ENCODE results near the gene GDF11. TPM values are rescaled to one million over a fixed set of nuclear protein-coding genes. Genes with fewer than 3 reads are reported as not detected.

Gene GDF11
- total RNA-seq, 1 experiment from 2014 or later = 31.8 TPM

GRCh38 chr12:55729819-55730818 lies 12.8 kb upstream of the GDF11 start:
- no peak overlapping the region for H2AFZ ChIP-seq (ENCODE audit: low read length)
- H3K9ac ChIP-seq (ENCODE audit: extremely low read depth, insufficient read length, low read length) = peak overlapping the region; percentile 11
- no peak overlapping the region for H3K4ac ChIP-seq (ENCODE audit: low read depth, low read length)
- H3K56ac ChIP-seq (ENCODE audit: insufficient read length, low read depth, low read length) = no peak overlapping the region
- no peak overlapping the region for H2BK12ac ChIP-seq (ENCODE audit: insufficient read length, low read depth, low read length)
- H3T11ph ChIP-seq (ENCODE audit: low read length) = no peak overlapping the region
- no peak overlapping the region for H4K91ac ChIP-seq (ENCODE audit: insufficient read length, low read depth, low read length)
- no peaks in the 10 kb centered on the region; the same call in 1 of the 2 replicates for H3K27me3 Mint-ChIP-seq (ENCODE audit: low read depth)
- H3K18ac ChIP-seq (ENCODE audit: insufficient read length, low read depth, low read length) = peak overlapping the region; percentile 4
- H3K9me3 Mint-ChIP-seq = no peaks in the 10 kb centered on the region; a peak in 1 of 5 replicates
- no peak overlapping the region for H2BK15ac ChIP-seq (ENCODE audit: low read depth, low read length)
- H3K79me2 ChIP-seq (ENCODE audit: insufficient read depth, low read length) = peaks cover 7% of the 10 kb centered on the region; the same call in 1 of the 2 replicates
- H3K23ac ChIP-seq (ENCODE audit: insufficient read length, low read depth, low read length) = no peak overlapping the region
- no peaks in the 10 kb centered on the region for H3K27me3 ChIP-seq (ENCODE audit: insufficient read depth, low read length)
- H3K14ac ChIP-seq (ENCODE audit: insufficient read depth, low read length) = no peak overlapping the region
- H3K4me3 Mint-ChIP-seq = peak overlapping the region; percentile 89 to 93
- H4K8ac ChIP-seq (replicated peaks; ENCODE audit: insufficient read length, low read depth, low read length) = no peak overlapping the region
- H4K20me1 ChIP-seq (ENCODE audit: control insufficient read depth, insufficient read depth, insufficient read length) = no peaks in the 10 kb centered on the region
- H3K27ac ChIP-seq (ENCODE audit: insufficient read length, low read depth, low read length) = no peak overlapping the region
- peaks cover 32 to 34% of the 10 kb centered on the region in 2 experiments for H3K4me1 Mint-ChIP-seq
- peaks cover 18 to 24% (median 24%) of the 10 kb centered on the region in 3 experiments; a peak in 6 of 7 replicates for H3K36me3 Mint-ChIP-seq (ENCODE audit: insufficient read depth in 1 of 3, low read depth in 3 of 3)
- H3K9me3 ChIP-seq (ENCODE audit: control insufficient read depth, low read depth, low read length) = no peaks in the 10 kb centered on the region
- no peak overlapping the region for H4K5ac ChIP-seq (ENCODE audit: insufficient read length, low read depth, low read length)
- H3K4me1 ChIP-seq (ENCODE audit: insufficient read depth, low read length) = peaks cover 3% of the 10 kb centered on the region; the same call in 1 of the 2 replicates
- H2AK5ac ChIP-seq (ENCODE audit: insufficient read length, low read length) = no peak overlapping the region
- no peak overlapping the region for H2BK120ac ChIP-seq (ENCODE audit: low read depth, low read length, poor library complexity, severe bottlenecking)
- no CpG with 5 or more reads among the region's 19 CpGs for WGBS (ENCODE audit: extremely low coverage, insufficient read length, low lambda C conversion rate)
- no peak for TF ChIP-seq CTCF (conservative IDR thresholded peaks at IDR 0.05)
- peak; percentile 66 for DNase-seq
- H3K4me2 ChIP-seq (ENCODE audit: insufficient read depth, insufficient read length, low read length) = peak overlapping the region; percentile 54
- H3K23me2 ChIP-seq (ENCODE audit: insufficient read length, low read depth, low read length, poor library complexity, severe bottlenecking) = peaks cover 14% of the 10 kb centered on the region
- no peak overlapping the region for H2BK5ac ChIP-seq (ENCODE audit: insufficient read length, low read length)
- H3K27ac Mint-ChIP-seq = peak overlapping the region; percentile 35 to 96 (median 78); a peak in 6 of 7 replicates
- no peak overlapping the region for H2BK20ac ChIP-seq (ENCODE audit: low read depth, low read length, poor library complexity, severe bottlenecking)
- H3K79me1 ChIP-seq (ENCODE audit: insufficient read depth, low read depth, low read length, poor library complexity, severe bottlenecking) = peaks cover 7% of the 10 kb centered on the region
